HEK293T (cell line): ENCODE measurements around the gene CD2.
A peak's percentile ranks its signal among the peaks of the same experiment; 100 is the strongest.

Experiments
- CTCF ChIA-PET: fragments of 350-600 bp; formaldehyde crosslinking; extraction: SDS; loops from one replicate; lab custom pipeline; 2021; ENCODE audit warnings: antibody characterized with exemption, inconsistent platforms; lab: Yijun Ruan, JAX
- POLR2A ChIA-PET: fragments of 350-600 bp; formaldehyde crosslinking; extraction: SDS; loops from one replicate; lab custom pipeline; 2020; ENCODE audit warnings: antibody characterized with exemption, inconsistent platforms; lab: Yijun Ruan, JAX
- DNase-seq: peaks from one replicate; pipeline ENCODE4 v3.0.0; 2012; ENCODE audit warnings: mixed read lengths; ENCODE audit errors: extremely low spot score
- ARNT ChIP-seq: fragments of 450-650 bp; IDR thresholded peaks from 2 replicates; pipeline ENCODE4 v1.6.1; 2017; ENCODE audit warnings: mild to moderate bottlenecking
- BHLHE40 ChIP-seq: fragments of 450-650 bp; IDR thresholded peaks from 2 replicates; pipeline ENCODE4 v1.6.1; 2016; ENCODE audit warnings: mild to moderate bottlenecking, moderate library complexity, borderline replicate concordance
- CTBP1 ChIP-seq: fragments of 450-650 bp; IDR thresholded peaks from 2 replicates; pipeline ENCODE4 v1.6.1; 2016; ENCODE audit warnings: borderline replicate concordance
- ELF4 ChIP-seq: fragments of 450-650 bp; IDR thresholded peaks from 2 replicates; pipeline ENCODE4 v1.6.1; 2017; ENCODE audit warnings: antibody characterized with exemption
- FOXA1 ChIP-seq: fragments of 450-650 bp; IDR thresholded peaks from 2 replicates; pipeline ENCODE4 v1.6.1; 2016; ENCODE audit warnings: mild to moderate bottlenecking
- FOXK2 ChIP-seq: fragments of 450-650 bp; IDR thresholded peaks from 2 replicates; pipeline ENCODE4 v1.6.1; 2016; ENCODE audit warnings: mild to moderate bottlenecking
- FOXM1 ChIP-seq: fragments of 450-650 bp; IDR thresholded peaks from 2 replicates; pipeline ENCODE4 v1.6.1; 2017; ENCODE audit warnings: mild to moderate bottlenecking, borderline replicate concordance
- HDGF ChIP-seq: fragments of 450-650 bp; IDR thresholded peaks from 2 replicates; pipeline ENCODE4 v1.6.1; 2017; ENCODE audit warnings: antibody characterized with exemption, borderline replicate concordance
- L3MBTL2 ChIP-seq: fragments of 450-650 bp; conservative IDR thresholded peaks from 2 replicates; pipeline ENCODE4 v1.6.1; 2016; ENCODE audit warnings: mild to moderate bottlenecking
- LEF1 ChIP-seq: fragments of 450-650 bp; IDR thresholded peaks from 2 replicates; pipeline ENCODE4 v1.6.1; 2017; ENCODE audit warnings: mild to moderate bottlenecking, borderline replicate concordance
- NFRKB ChIP-seq: fragments of 450-650 bp; IDR thresholded peaks from 2 replicates; pipeline ENCODE4 v1.6.1; 2016; ENCODE audit warnings: mild to moderate bottlenecking, moderate library complexity
- SP1 ChIP-seq: fragments of 450-650 bp; IDR thresholded peaks from 2 replicates; pipeline ENCODE4 v1.6.1; 2017
- SUZ12 ChIP-seq: fragments of 450-650 bp; IDR thresholded peaks from 2 replicates; pipeline ENCODE4 v1.6.1; 2016; ENCODE audit warnings: mild to moderate bottlenecking
- TARDBP ChIP-seq: fragments of 450-650 bp; IDR thresholded peaks from 2 replicates; pipeline ENCODE4 v1.6.1; 2016
- ZNF384 ChIP-seq: fragments of 450-650 bp; IDR thresholded peaks from 2 replicates; pipeline ENCODE4 v1.6.1; 2016
- TF ChIP-seq, protein P1 (sequence below): fragments of 450-650 bp; IDR thresholded peaks from 2 replicates; pipeline ENCODE4 v1.6.1; 2016

CD2 gene

DNA sequence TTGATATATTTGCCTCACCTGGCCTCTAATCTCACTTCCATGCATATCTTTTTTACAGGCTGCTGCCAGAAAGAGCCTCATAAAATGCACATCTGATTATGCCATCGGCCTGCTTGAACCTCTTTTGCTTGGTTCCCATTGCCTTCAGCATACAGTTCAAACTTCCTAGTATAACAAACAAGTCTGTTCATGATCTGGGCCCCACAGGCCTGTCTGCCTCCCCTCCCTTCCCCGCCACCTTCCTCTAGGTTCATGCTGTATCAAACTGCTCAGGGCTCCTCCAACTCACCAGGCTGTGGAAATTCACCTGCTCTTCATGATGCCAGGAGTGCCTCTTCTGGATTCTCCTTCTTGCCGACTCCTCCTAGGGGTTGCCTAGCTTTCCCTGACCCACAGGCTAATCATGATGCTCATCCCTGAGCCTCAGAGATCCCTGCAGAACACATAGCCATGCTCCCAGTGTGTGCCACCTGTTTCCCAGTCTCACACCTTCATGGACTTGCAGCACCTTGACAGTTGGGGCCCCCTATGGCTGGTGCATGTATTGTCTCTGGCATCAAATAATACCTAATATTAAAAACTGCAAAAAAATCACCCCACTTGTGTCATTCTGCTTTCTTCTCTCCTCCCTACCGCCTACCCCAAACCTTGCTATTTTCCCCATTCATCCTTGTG, 33.7 kb upstream of the CD2 start:
- ChIA-PET CTCF (no interaction called here), POLR2A (no interaction called here)
- TF ChIP-seq TARDBP = no peak
- no peak for TF ChIP-seq SP1
- TF ChIP-seq L3MBTL2 = no peak
- no peak for TF ChIP-seq FOXM1
- TF ChIP-seq, protein P1, sequence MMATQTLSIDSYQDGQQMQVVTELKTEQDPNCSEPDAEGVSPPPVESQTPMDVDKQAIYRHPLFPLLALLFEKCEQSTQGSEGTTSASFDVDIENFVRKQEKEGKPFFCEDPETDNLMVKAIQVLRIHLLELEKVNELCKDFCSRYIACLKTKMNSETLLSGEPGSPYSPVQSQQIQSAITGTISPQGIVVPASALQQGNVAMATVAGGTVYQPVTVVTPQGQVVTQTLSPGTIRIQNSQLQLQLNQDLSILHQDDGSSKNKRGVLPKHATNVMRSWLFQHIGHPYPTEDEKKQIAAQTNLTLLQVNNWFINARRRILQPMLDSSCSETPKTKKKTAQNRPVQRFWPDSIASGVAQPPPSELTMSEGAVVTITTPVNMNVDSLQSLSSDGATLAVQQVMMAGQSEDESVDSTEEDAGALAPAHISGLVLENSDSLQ = no peak
- TF ChIP-seq HDGF = no peak
- TF ChIP-seq FOXK2 = no peak
- no peak for TF ChIP-seq NFRKB
- TF ChIP-seq ARNT = no peak
- TF ChIP-seq LEF1 = no peak
- TF ChIP-seq CTBP1 = no peak
- TF ChIP-seq SUZ12 = no peak
- TF ChIP-seq ZNF384 = no peak
- TF ChIP-seq BHLHE40 = no peak
- no peak for DNase-seq

DNA sequence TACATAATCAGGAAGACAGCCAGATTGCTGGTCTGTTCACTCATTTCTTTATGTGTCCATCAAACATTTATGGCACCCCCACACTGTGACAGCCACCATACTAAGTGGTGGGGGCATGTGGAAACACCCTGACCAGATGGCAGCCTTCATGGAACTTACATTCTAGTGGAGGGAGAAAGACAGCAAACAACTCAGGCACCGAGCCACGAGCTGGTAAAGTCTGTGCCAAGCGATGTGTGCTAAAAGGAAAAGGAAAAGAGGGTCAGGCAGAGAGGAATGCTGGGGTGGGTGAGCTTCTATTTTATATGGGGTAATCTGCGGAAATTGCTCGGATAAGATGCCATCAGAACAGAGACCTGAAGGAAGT, 33.2 kb upstream of the CD2 start:
- TF ChIP-seq ARNT = no peak
- no peak for TF ChIP-seq FOXM1
- TF ChIP-seq L3MBTL2 = no peak
- TF ChIP-seq LEF1 = no peak
- no peak for TF ChIP-seq FOXA1
- no peak for TF ChIP-seq HDGF
- TF ChIP-seq CTBP1 = no peak
- TF ChIP-seq TARDBP = no peak
- ChIA-PET POLR2A (no interaction called here), CTCF (no interaction called here)
- DNase-seq = no peak

DNA sequence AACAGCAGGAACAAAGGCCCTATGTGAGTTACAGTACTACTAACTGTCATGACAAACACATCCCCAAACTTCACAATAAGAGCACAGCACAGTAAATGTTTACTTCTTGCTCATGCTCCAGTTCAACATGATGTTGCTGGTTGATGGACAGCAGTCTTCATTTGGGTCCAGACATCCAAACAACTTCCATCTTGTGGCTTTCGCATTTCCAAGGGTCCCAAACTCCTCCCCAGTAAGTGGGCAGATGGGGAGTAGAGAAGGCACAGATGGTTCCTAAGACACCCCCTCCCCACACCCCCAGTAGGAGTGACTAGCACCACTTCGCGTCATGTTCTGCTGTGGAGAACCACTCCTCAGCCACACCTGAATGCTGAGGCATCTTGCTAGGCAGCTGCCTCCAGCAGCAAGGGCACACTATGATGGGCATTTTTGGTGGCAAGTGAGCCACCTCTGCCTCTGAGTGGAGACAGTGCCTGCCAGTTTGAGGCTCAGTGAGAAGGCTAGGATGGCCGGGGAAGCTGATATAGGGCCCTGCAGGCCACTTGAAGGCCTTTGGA, 32.7 kb upstream of the CD2 start:
- no peak for DNase-seq
- ChIA-PET POLR2A (no interaction called here), CTCF (no interaction called here)
- TF ChIP-seq HDGF (no peak), BHLHE40 (no peak), LEF1 (no peak), FOXM1 (no peak), SUZ12 (no peak), NFRKB (no peak), ZNF384 (no peak)
- TF ChIP-seq, protein P1 = no peak

DNA sequence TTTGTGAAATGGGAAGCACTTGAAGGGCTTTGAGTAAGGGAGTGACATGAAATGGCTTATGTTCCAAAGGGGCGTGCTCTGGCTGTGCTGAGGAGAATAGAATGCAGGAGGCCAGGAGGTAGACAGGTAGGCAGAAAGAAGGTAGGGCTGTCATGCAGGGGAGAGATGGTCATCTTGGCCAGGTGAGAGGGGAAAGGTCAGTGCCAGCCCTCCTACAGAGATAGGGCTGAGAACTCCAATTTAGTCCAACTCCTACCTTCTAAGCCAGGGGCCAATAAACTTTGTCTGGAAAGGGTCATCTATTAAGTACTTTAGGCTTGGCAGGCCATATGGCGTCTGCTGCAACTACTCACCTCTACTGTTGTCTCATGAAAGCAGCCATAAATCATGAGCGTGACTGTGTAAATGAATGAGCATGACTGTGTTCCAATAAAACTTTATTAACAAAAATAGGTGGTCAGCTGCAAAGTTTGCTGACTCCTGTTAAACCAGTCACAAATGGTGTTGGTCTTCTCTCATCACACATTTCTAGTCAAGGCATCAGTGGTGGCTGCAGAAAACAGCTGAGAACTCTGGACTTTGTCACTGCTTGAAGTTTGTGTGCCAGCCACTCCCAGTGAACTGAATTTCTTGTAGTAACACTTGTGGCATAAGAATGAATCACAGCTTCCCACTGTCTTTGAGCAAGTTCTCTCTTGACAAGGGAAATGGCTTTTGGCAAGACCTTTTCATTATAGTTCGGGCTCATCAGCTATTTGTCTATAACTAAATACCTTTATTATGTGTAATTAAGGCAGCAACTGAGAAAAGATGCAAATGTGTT, 32.0 kb upstream of the CD2 start:
- ChIA-PET CTCF (interaction anchor here (1.1 kb wide), 1 partner anchor 40 kb away, joined by 3 read pairs; no protein-coding TSS in a partner anchor), POLR2A (no interaction called here)
- DNase-seq = no peak
- TF ChIP-seq, protein P1 = peak; percentile 82
- TF ChIP-seq TARDBP = no peak

DNA sequence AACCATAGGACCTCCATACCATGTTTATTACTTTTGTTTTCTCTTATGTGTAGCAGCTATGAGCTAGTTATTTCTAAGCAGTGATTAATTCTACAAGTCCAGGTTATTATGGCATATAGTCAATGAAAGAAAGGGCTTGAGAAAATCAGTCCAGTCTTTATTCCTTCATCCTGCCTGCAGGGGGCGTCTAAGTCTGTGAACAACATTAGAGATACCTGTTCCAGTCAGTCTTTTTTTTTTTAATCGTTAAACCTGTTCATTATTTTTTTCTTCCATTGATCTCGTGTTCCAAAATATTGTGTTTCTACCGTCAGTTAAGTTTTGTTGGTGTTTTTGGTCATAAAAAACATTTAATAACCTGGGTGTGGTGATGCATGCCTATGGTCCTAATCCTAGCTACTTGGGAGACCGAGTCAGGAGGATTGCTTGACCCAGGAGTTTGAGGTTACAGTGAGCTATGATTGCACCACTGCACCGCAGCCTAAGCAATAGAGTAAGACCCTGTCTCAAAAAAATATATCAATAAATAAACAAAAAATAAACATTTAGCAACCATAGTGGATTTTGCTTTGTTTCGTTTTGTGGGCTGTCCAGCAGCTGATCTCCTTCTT, 29.4 kb upstream of the CD2 start:
- ChIA-PET CTCF (interaction anchor here (0.6 to 1.6 kb wide), 12 partner anchors 9 to 561 kb away, joined by 3 to 10 read pairs (median 3); partner anchors contain the start of gene TTF2), POLR2A (no interaction called here)
- DNase-seq = peak; percentile 70
- TF ChIP-seq ZNF384 = peak; percentile 82
- no peak for TF ChIP-seq ELF4
- TF ChIP-seq FOXK2 = no peak

DNA sequence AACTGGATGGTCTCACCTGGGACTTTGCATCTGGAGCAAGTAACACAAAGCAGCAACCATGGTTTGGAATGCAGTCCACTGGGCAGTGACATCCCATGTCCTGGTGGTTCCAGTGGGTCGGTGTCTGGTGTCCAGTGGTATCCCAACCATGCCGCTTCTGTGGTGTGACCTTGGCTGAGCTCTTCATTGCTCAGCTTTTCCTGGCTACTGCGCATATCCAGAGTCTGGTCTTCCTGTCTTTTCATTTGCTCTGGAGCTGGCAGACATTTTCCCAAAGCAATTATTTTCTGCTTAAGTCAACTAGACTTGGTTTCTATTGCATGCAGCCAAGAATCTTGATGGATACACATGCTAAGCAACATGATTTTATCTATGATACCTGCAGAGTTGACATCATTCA, 28.4 kb upstream of the CD2 start:
- ChIA-PET CTCF (interaction anchor here (0.7 to 1.6 kb wide), 5 partner anchors 11 to 330 kb away, joined by 3 to 5 read pairs (median 4); no protein-coding TSS in a partner anchor), POLR2A (interaction anchor here (1.3 kb wide), 1 partner anchor 334 kb away, joined by 5 read pairs; the partner anchor contains the start of gene TTF2)
- TF ChIP-seq ARNT (no peak), FOXM1 (no peak), HDGF (no peak), LEF1 (no peak)
- no peak for DNase-seq
